Measurements from ENCODE around the gene UHRF1.

- no peak for TF ChIP-seq CTCF (IDR thresholded peaks at IDR 0.05; ENCODE audit: low read length)
- TF ChIP-seq EZH2 (IDR thresholded peaks at IDR 0.05; ENCODE audit: borderline replicate concordance, low read length) = no peak
Measured at GRCh38 chr19:4971816-4972495, 62.7 kb downstream of the UHRF1 start.

Data from OCI-LY1 (cell line).